ENCODE data around the gene SHROOM2.

SHROOM2 gene

DNA sequence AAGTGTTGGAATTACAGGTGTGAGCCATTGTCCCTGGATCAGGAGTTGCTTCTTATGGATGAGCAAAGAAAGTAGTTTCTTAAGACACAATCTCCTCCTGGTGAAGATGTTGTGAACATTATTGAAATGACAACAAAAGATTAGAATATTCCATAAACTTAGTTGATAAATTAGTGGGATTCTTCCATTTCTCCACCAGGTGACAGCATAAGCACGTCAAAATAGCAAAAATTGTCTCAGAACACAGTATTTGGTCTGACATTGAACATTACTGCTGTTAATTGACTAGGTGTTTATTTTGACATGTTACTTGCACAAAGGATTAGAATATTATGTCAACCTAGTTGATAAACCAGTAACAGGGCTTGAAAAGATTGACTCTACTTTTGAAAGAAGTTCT is 202.5 kb downstream of the SHROOM2 start:
- no peaks in the 10 kb centered on the region for H3K9me3 ChIP-seq (ENCODE audit: control insufficient read depth, low read length)
- H3K4me1 ChIP-seq (ENCODE audit: control insufficient read depth, insufficient read depth, low read length), result no peaks in the 10 kb centered on the region
- no peak overlapping the region for H3K4me3 ChIP-seq (ENCODE audit: low read length)
- H3K9ac ChIP-seq (ENCODE audit: low read length), result no peak overlapping the region
- H3K36me3 ChIP-seq (ENCODE audit: control insufficient read depth, insufficient read depth, low read length), result no peaks in the 10 kb centered on the region
- no peaks in the 10 kb centered on the region for H3K27me3 ChIP-seq (ENCODE audit: control insufficient read depth, insufficient read depth, low read length)

DNA sequence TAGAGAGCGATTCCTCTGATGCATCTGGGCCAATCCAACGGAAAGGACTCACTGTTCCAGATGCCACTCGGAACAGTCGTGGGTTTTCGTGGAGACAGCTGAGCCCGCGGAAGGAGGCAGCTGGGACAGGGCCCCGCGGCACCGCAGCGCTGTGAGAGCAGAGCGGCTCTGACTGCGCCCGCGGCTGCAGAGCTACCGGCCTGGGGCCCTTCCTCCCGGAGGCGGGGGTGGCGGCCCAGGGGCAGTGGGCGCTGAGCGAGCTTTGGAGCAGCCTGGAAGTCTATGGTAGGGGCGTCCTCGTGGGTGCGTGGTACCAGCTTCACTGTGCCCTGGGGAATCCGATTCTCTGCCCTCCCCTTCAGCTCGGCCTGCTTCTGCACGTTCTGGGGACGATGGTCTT is 205.8 kb downstream of the SHROOM2 start:
- Histone ChIP-seq H3K36me3 (ENCODE audit: control insufficient read depth, insufficient read depth, low read length) (no peaks in the 10 kb centered on the region), H3K4me1 (ENCODE audit: control insufficient read depth, insufficient read depth, low read length) (no peaks in the 10 kb centered on the region), H3K27me3 (ENCODE audit: control insufficient read depth, insufficient read depth, low read length) (no peaks in the 10 kb centered on the region), H3K4me3 (ENCODE audit: low read length) (no peak overlapping the region), H3K9ac (ENCODE audit: low read length) (no peak overlapping the region), H3K9me3 (ENCODE audit: control insufficient read depth, low read length) (no peaks in the 10 kb centered on the region)

DNA sequence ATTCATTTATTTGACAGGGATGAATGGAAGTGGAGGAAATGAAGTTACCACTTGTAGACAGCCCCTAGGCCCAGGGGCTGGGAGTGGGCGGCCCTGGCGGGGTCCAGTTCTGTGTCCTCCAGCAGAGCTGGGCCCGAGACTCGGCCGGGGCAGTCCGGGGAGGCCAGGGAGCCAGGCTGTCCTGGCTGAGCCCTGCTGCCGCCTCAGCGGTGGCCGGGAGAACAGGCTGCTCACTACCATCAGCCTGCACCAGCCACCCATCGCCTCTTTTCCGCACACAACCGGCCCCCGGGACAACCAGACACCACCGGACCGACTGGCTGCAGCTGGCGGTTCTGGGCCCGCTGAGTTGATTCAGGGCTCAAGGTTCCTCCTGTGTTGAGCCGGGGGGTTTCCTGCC is 206.5 kb downstream of the SHROOM2 start:
- Histone ChIP-seq H3K4me3 (ENCODE audit: low read length) (no peak overlapping the region), H3K9me3 (ENCODE audit: control insufficient read depth, low read length) (no peaks in the 10 kb centered on the region), H3K9ac (ENCODE audit: low read length) (no peak overlapping the region), H3K4me1 (ENCODE audit: control insufficient read depth, insufficient read depth, low read length) (no peaks in the 10 kb centered on the region), H3K36me3 (ENCODE audit: control insufficient read depth, insufficient read depth, low read length) (no peaks in the 10 kb centered on the region), H3K27me3 (ENCODE audit: control insufficient read depth, insufficient read depth, low read length) (no peaks in the 10 kb centered on the region)

DNA sequence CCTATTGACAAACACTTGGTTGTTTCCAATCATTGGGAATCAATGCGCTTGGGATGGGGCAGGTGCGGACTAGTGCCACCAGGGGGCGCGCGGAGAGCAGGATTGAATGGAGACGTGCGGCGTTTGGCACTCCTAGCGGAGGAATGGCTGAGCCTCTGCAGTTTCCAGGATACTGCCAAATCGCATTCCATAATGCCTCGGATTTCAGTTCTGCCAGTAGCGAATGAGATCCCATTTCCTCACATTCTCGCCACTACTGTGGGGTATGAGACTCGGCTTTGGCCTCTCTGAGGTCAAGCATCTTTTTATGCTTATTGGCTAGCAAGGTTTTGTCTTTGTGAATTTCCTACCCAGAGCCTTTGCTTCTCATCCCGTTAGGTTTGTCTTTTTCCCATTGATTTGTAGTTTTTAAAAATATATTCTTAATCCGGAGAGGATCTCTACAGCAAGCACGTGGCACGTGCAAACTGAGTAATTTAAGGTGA is 209.7 kb downstream of the SHROOM2 start:
- H3K9me3 ChIP-seq (ENCODE audit: control insufficient read depth, low read length), result no peaks in the 10 kb centered on the region
- no peaks in the 10 kb centered on the region for H3K27me3 ChIP-seq (ENCODE audit: control insufficient read depth, insufficient read depth, low read length)
- H3K9ac ChIP-seq (ENCODE audit: low read length), result no peak overlapping the region
- no peaks in the 10 kb centered on the region for H3K36me3 ChIP-seq (ENCODE audit: control insufficient read depth, insufficient read depth, low read length)
- H3K4me1 ChIP-seq (ENCODE audit: control insufficient read depth, insufficient read depth, low read length), result no peaks in the 10 kb centered on the region
- H3K4me3 ChIP-seq (ENCODE audit: low read length), result no peak overlapping the region

DNA sequence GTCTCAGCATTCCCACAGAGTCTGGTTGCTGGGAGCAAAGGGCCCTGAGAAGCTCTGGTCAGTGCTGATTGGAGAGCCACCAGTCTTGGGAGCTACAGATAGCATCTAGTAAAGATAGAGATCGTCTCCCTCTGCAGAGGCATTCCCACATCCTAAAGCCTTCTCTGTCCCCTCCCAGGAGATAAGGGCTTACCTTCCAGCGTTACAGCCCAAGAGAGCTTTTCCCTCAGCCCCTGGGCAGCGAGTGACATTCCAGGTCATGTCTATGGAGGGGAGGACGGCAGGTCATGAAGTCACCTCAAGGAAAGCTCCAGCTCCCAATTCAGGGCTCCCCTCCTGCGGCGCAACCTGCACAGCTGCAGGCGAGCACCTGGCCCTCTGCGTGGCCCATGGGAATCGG is 210.8 kb downstream of the SHROOM2 start:
- no peaks in the 10 kb centered on the region for H3K27me3 ChIP-seq (ENCODE audit: control insufficient read depth, insufficient read depth, low read length)

DNA sequence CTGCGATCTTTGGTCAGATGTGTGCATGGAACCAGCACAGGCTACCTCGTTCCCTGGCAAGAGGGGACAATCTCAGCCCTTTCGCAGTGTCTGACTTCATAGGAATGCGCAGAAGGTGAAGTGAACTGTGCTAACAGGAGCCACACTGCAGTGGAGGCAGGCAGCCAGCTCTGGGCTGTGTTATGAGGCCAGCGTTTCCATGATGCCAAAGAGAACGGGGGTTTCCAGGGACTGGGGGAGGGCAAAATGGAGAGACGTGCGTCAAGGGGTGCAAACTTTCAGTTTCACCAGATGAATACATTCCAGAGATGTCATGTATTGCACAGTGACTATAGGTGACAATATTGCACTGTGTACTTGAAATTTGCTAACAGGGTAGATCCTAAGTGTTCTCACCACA is 211.3 kb downstream of the SHROOM2 start:
- no peak overlapping the region for H3K4me3 ChIP-seq (ENCODE audit: low read length)
- no peak overlapping the region for H3K9ac ChIP-seq (ENCODE audit: low read length)
- H3K4me1 ChIP-seq (ENCODE audit: control insufficient read depth, insufficient read depth, low read length), result no peaks in the 10 kb centered on the region
- H3K36me3 ChIP-seq (ENCODE audit: control insufficient read depth, insufficient read depth, low read length), result no peaks in the 10 kb centered on the region
- H3K27me3 ChIP-seq (ENCODE audit: control insufficient read depth, insufficient read depth, low read length), result no peaks in the 10 kb centered on the region
- no peaks in the 10 kb centered on the region for H3K9me3 ChIP-seq (ENCODE audit: control insufficient read depth, low read length)

More for the DNA sequence above, 210.8 kb downstream of the SHROOM2 start:
- Histone ChIP-seq H3K4me1 (ENCODE audit: control insufficient read depth, insufficient read depth, low read length) (no peaks in the 10 kb centered on the region), H3K9ac (ENCODE audit: low read length) (no peak overlapping the region), H3K36me3 (ENCODE audit: control insufficient read depth, insufficient read depth, low read length) (no peaks in the 10 kb centered on the region), H3K4me3 (ENCODE audit: low read length) (no peak overlapping the region), H3K9me3 (ENCODE audit: control insufficient read depth, low read length) (no peaks in the 10 kb centered on the region)

Measured in mucosa of stomach (tissue), 1 donor.